ENCODE measurements around the gene TRAF3IP1.

DNA sequence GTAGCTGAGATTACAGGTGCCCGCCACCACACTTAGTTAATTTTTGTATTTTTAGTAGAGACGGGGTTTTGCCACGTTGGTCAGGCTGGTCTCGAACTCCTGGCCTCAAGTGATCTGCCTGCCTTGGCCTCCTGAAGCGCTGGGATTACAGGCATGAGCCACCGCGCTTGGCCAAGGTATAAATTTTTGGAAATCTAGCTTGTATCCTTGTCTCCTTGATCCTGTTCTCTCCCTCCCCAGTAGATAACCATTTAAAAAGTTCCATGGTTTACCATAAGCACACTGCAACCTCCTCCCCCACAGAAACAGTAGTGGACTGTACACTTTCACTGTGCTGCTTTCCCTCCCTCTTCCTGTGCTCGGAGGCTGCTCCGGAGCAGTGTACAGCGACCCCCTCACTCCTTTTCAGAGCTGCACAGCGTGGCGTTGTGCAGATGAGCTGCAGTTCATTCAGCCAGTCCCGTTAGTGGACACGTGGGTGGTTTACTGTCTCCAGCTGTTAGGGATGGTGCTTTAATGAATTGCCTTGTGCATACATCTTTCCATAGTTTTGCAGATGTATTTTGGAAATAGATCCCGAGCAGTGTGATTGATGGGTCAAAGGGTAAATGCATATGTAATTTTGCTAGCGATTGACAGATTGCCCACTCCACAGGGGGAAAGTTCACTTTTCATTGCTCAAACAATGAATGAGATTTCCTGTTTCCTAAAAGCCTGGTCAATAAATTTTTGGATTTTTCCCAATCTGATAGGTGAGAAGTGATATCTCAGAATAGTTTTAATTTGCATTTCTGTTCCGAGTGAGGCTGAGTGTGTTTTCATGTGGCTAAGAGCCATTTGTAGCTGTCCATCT, 121.2 kb downstream of the TRAF3IP1 start:
- TF ChIP-seq, protein P1, sequence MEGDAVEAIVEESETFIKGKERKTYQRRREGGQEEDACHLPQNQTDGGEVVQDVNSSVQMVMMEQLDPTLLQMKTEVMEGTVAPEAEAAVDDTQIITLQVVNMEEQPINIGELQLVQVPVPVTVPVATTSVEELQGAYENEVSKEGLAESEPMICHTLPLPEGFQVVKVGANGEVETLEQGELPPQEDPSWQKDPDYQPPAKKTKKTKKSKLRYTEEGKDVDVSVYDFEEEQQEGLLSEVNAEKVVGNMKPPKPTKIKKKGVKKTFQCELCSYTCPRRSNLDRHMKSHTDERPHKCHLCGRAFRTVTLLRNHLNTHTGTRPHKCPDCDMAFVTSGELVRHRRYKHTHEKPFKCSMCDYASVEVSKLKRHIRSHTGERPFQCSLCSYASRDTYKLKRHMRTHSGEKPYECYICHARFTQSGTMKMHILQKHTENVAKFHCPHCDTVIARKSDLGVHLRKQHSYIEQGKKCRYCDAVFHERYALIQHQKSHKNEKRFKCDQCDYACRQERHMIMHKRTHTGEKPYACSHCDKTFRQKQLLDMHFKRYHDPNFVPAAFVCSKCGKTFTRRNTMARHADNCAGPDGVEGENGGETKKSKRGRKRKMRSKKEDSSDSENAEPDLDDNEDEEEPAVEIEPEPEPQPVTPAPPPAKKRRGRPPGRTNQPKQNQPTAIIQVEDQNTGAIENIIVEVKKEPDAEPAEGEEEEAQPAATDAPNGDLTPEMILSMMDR (IDR thresholded peaks at IDR 0.05 in 4 of 5, conservative IDR thresholded peaks at IDR 0.05 in 1 of 5), result no peak
- TF ChIP-seq POLR2A (IDR thresholded peaks at IDR 0.05), result no peak
